ENCODE measurements around the gene NOL4L.
A peak's percentile ranks its signal among the peaks of the same experiment; 100 is the strongest.

Gene NOL4L, protein sequence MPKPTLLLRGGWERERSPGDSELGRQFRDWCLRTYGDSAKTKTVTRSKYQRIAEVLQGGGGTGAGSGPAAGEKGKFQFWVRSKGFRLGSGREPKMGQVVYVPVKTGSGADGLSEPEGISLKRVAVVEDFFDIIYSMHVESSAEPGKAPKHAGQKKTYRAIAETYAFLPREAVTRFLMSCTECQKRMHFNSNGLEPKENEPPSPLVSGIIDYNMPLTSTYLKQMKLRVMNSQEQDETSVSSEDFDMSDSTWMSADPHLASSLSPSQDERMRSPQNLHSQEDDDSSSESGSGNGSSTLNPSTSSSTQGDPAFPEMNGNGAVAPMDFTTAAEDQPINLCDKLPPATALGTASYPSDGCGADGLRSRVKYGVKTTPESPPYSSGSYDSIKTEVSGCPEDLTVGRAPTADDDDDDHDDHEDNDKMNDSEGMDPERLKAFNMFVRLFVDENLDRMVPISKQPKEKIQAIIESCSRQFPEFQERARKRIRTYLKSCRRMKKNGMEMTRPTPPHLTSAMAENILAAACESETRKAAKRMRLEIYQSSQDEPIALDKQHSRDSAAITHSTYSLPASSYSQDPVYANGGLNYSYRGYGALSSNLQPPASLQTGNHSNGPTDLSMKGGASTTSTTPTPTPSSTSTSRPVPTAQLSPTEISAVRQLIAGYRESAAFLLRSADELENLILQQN

DNA sequence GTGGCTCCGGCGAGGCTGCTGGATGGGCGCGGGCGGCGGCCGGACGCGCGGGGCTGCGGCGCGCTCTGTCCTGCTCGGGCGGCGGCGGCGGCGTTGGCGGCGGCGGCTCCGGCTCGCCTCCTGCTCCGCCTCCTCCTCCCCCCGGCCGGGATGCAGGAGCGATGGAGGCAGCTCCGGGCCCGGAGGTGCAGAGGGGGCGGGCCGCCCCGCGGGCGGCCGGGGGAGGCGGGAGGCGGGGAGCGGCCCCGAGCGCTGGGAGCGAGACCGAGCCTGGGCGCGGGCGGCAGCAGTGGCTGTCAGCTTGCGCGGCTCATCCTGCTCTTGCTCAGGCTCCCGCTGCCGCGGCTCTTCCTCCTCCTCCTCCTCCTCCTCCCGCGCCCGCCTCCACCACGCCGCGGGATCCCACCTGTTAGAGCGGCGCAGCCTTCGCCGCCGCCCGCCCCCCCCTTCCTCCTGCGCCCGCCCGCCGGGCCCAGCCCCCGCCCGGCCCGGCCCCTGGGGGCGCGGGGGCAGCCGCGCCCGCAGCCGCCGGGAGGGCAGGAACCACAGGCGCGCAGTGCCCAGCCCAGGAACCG lies at the start of gene NOL4L:
TSS of gene NOL4L (minus strand) at position 323 of the 575 bp plus-strand sequence. CDS start 443 bp downstream, outside the sequence.
- peak; percentile 58 for DNase-seq

DNA sequence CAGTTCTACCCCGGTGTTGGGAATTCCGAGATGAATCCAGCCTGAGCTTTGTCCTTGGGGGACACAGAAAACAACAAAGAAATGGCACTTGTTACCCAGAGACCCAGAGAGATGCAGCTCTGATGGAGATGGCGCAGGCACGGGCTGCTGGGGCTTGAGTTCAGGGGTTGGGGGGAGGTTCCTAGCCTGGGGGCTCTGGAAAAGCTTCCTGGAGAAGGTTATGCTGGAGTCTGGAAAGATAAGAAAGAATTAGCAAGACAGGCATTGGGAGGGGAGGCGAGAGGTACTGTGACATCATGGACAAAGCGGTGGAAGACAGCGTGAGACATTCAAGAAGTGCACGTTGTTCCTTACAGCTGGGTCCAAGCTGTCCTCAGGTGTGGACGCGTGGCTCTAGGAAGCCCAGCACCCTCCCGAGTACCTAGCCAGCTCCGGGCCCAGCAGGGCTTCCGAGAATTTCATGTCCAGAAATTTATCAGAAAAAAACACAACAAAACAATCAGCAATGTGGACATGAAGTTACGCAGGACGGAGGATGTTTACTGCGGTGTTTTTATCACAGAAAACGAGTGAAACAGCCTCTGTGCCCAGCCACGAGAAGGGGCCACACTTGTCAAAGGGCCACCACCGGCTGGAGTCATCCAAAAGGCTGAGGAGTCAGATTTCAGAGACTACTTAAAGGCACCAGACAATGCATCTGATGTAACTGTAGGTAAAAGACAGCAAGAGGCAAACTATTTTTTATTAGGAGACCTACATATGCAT lies 49.1 kb upstream of the NOL4L start:
- DNase-seq: no peak

DNA sequence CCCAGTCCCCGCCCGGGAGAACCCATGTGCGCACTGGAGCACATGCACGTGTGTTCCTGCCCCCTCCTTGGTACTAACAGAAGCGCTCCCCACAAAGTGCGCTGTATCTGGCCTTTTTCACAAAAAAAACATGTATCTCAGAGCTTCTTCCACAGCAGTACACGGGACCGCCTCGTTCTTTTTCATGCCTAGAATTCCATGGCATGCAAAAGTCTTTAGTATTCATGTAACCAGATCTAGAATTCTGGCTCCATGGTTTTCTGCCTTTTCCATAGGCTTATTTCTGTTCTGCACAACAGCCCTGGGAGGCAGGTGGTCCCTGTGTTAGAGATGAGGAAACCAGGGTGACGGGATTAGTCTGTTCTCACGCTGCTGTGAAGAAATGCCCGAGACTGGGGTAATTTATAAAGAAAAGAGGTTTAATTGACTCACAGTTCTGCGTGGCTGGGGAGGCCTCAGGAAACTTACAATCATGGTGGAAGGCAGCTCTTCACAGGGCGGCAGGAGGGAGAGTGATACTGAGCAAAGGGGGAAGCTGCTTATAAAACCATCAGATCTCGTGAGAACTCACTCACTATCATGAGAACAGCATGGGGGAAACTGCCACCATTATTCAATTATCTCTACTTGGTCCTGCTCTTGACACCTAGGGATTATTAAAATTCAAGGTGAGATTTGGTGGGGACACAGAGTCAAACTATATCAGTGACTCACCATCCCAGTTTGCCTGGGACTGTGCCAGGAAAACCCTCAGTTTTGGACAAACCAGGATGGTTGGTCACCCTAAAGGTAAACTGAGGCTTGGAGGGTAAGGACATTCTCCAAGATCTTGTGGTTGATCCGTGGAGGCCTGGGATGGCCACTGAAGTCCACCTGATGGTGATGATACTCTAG lies 47.6 kb upstream of the NOL4L start:
- no peak for DNase-seq

DNA sequence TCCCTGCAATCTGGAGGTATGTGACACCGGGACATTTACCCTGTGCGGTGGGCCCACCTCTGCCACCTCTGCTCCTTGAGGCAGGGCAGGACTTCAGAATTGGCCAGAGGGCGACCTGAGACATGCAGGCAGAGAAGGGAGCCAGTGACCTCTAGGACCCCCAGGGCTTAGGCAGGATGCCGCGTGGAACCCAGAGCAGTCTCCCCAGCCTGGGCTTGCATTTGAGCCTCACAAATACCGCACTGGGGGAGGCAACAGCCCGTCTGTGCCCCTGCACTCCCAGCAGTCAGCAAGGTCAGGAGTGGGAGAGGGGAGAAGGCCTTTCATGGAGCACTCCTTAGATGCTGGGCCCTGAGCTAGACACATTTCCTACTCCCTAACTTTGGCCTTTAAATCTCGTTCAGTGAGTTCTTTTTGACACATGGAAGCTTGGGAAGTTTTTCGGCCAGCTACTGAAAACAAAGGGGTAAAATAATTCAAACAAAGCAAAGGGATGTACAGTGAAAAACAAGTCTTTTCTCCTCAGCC lies 46.9 kb upstream of the NOL4L start:
- DNase-seq: no peak

DNA sequence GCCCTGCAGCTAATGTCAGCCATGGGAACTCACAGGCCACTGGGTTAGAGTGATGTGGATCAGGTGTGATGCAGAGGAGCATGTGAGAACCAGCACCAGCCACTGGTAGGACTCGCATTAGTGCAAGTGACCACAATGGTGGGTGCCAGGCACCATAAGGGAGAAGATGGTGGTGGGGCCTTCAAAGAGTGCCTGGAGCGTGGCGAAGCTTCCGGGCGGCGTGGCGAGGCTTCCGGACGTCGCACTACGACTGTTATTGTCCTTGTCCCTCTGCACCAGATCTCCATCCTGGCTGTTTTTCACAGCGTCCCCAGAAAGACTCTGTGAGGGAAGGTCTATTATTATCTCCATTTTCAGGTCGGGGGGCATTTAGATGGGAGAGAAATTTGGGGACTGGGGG lies 44.7 kb upstream of the NOL4L start:
- no peak for DNase-seq

DNA sequence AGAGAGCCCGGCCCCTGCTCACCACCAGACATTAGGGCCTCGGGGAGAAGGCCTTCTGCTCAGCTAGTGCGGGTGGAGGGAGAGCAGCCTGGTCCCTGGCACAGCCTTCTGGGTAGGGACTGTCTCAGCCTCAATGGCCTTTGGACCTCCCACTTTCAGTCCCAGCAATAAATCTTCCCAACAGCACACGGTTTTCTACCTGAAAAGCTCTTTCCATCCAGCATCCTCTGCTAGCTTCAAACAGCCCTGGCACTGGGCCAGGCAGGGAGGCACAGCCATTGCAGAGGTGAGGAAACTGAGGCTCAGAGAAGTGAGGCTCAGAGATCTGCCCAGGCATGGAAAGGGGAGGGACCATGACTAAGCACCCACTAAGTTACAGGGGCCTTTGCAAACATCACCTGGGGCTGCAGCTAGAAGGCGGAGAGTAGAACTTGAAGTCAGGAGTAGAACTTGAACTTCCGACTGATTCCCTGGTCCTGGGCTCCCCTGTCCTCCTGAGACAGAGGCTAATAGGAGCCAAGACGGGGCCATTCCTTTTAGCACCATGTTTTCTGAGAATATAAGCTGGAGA lies 43.9 kb upstream of the NOL4L start:
- no peak for DNase-seq

DNA sequence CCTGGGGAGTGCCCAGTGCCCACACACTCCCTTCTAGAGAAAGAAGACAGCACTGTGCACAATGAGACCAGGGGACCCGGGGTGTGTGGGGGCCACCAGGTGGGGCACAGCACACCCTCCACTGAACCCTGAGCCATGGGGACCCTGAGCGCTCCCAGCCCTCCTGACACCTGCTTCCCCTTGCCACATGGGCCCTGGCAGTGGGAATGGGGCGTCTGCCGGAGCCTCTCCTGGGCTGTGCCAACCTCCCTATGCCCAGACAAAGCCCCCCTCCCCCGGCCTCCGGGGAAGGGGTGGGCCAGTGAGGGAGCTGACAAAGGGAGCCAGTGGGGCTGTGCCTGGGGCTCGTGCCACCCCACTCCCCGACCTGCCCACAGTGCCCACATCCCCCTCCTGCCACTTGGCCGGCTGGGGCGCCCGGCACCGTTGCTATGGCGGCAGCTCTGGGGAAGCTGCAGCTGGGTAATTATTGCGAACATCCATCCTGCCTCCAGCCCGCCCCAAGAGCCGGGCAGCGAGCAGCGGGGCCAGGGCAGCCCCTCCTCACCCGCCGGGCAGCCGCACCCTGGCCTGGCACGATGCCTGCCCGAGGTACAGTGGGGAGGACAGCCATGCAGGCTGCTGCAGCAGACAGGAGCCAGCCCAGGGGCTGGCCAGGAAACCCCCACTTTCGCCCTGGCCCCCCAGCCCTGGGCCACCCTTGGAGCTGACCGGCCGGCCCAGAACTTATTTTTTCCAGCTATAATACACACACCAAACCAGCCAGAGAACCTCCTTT lies 41.9 kb upstream of the NOL4L start:
- no peak for DNase-seq

DNA sequence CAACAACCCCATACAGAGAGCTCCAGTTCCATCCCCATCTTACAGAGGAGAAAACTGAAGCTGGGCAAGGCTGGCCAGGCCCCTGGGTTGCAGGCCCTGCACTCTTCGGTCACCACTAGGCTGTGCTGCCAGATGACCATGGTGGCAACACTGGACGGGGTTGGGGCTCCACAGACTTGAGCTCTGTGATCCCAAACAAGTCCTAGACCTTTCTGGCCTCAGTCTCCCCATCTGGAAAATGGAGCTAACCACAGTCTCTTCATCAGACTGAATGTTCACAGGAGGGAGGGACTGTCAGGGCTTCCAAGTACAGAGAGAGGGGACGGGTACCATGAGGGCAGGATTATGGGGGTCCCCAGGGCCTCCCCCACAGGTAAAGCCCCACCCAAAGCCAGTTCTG lies 41.3 kb upstream of the NOL4L start:
- DNase-seq: no peak

DNA sequence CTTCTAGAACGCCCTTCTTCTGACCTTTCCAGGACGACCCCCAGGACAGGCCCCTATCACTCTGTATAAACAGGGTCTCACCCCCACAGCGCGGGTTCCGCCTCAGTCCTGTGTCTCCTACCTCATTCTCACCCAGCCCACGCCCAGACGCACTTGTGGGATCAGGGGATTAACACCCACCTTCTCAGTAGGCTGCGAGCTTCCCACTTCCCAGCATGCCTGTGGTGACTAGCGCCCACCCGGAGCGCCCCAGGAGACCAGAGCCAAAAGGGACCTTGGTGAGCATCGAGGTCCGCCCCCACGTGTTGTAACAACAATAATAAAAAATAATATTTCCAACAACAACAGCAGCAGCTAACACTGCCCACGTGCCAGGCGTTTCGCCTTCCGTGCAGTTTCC lies 40.9 kb upstream of the NOL4L start:
- DNase-seq: no peak

DNA sequence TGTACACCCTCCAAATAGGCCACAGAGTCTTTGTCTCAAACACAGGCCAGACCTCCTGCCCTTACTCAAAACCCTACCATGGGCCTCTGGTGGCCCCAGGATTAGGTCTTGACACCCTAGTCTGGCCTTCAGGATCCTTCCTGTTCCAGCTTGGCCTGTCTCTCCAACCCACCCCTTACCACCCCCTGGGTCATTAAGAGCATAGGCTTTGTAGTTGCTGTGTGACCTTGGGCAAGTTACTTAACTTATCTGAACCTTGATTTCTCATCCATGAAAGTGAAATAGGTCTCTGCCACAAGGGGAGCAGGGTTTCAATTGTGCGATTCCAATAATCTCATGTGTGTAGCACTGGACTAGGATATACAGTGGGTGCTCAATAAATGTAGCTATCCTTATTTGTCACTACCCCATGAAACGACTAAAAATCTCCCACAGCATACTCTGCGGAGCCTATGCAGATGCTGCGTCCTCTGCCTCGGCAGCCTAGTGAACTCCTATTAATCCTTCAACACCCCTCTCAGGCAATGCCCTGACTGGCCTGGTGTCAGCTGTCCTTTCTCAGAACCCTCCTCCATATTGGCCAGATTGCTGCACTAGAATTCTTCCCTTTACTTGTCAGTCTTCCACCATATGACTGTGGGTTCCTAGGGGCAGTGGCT lies 39.7 kb upstream of the NOL4L start:
- no peak for DNase-seq

DNA sequence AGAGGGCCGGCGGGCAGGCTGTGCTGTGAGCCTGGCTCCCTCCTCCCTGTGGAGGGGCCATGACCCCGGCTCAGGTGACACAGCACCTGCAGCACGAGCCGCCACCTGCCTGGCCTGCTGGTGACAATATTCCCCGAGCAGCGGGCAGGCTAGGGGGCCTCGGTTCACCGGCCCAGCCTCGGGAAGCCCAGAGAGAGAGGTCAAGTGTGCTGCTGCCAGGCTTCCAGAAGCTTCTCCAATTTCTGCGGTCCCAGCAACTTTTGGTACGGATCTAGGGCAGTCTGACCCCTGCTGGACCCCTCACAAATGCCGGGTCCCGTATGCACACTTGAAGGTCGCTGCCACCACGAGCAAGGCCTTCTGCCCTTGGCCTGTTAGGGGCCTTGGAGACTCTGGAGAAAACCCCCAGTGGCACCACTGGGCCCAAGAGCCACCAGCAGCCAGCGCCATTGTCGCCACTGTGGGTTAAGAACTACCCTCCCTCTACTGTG lies 38.6 kb upstream of the NOL4L start:
- no peak for DNase-seq

DNA sequence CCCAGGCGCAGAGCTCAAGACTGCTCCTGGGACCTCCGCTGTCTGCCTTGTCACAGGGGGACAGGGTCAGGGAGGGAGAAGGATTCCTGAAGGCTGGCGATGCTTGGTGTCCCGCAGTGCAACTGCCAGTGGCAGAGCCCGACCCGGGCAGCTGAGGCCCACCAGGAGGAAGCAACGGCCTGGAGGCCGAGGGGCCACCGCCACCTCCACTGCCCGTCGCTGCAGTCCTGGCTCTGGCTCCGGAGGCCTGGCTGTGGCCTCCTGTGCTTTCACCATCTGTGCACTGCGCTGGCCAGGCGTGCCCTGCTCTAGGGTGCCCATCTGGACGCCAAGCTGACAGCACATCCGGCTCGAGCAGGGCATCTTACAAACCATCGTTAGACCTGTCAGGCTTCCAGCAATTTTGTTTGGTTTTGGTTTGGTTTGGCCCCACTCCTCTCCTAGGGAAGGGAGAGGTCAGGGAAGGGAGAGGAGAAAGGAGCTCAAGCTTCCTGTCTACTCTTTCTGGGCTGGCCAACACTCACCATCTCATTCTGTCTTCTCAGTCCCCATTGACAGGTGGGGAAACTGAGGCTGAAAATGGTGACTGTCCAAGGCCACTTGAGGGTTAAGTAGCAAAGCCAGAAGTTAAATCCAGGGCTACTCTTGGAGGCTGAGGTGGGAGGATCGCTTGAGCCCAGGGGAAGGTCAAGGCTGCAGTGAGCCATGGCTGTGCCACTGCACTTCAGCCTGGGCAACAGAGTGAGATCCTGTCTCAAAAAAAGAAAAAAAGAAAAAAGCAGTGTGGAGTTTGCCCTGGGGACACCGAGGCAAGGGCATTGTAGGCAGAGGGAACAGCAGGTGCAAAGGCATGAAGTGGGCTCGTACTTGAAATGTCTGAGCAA lies 37.7 kb upstream of the NOL4L start:
- no peak for DNase-seq

DNA sequence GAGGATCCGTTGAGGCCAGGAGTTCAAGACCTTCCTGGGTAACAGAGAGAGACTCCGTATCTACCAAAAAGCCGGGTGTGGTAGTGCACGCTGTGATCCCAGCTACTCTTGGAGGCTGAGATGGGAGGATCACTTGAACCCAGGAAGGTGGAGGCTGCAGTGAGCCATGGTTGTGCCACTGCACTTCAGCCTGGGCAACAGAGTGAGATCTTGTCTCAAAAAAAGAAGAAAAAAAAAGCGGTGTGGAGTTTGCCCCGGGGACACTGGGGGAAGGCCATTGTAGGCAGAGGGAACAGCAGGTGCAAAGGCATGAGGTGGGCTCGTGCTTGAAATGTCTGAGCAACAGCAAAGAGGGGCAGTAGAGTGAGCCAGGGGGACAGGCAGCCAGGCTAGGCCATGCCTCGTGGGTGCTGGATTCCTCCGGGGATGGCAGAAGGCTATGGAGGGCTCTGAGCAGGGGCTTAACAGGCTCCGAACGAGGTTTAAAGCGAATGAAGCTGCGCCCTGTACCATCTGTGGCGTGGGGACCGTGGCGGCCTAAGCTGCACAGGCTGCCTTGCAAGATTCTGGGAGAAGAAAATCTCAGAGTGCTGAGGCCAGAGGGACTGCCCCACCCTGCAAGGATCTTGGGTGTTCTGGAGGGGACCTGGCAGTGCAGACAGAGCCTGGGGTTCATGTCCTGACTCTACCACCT lies 36.9 kb upstream of the NOL4L start:
- no peak for DNase-seq

DNA sequence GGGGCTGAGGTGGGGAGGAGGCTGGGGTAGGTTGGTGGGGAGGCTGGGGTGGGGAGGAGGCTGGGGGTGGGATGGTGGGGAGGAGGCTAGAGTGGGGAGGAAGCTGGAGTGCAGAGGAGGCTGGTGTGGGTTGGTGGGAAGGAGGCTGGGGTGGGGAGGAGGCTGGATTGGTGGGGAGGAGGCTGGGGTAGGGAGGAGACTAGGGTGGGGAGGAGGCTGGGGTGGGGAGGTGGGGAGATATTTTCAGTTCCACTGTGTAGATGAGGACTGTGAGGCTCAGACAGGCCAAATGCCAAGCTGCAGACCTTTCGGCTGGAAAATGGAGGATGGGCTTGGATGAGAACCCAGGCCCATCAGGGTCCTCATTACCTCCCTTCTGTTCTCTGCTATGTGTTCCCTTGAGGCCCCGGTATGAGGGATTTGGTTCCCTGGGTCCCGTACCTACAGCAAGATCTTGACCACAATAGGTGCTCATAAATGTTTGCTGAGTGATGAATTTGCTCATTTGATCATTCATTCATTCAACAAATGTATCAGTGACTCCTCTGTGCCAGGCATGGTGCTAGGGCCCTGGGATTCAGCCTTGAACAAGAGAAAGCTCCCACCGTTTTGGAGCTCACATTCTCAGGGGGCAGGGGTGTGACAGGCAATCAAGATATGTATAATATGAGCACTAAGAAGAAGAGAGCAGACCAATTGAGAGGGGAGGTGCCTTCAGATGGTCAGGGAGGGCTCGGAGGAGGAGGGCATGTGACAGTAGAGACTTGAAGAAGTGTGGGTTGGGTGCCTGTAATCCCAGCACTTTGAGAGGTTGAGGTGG lies 36.1 kb upstream of the NOL4L start:
- DNase-seq: no peak

DNA sequence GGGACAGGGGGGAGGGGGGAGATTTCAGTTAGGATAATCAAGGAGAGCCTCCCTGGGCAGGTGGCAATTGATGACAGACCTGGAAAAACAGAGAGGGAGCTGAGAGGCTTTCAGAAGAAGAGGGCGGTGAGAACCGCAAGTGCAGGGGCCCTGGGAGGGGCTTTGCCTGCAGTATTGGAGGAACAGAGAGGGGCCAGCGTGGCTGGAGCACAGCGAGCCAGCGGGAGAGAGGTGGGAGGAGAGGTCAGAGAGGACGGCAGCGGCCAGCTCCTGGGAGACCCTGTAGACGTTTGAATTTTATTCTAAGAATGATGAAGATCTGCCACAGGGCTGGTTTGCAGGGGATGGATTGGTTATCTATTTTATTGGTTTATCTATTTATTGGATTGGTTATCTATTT lies 34.5 kb upstream of the NOL4L start:
- no peak for DNase-seq

DNA sequence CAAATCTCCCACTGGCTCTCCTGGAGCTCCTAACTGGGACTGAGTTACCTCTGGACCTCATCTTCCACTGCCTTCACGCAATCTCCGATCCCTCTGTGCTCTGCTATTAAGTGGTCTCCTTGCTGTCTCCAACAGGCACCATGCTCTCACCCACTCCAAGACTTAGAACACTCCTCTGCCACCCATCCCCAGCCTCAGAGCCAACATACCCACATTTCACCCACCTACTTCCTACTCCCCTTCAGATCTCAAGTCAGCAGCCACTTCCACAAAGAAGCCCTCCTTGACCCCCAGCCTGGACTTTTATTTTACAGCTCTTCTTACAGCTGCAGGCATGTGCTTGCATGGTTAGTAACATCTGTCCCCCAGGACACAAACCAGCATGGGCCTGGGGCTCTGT lies 29.6 kb upstream of the NOL4L start:
- DNase-seq: no peak

DNA sequence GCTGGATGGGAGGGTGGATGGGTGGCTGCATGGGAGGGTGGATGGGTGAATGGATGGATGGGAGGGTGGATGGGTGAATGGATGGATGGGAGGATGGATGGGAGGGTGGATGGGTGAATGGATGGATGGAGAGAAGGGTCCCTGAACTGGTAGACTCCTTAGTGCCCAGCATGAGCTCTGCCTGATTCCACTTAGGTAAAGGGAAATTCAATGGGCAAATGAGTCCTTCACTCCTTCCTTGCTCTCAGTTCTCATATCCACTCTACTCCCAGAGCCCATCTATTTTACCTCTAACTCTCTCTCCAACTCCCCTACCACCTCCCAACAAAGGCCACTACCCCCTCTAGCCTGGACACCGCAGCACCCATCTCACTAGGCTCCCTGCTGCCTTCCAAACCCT lies 29.2 kb upstream of the NOL4L start:
- DNase-seq: no peak
